A549 (cell line): Measurements from ENCODE around the gene RELN. TPM values are rescaled to one million over a fixed set of nuclear protein-coding genes. Genes with fewer than 3 reads are reported as not detected.

Experiments used
- ATAC-seq, 2 experiments: fragments of 200-7000 bp in 1 of 2; fragments of >200 bp in 1 of 2; cut with Nextera tagmentation in 1 of 2; cut with Tn5 transposase in 1 of 2; 3 replicates each; pipeline versions ENCODE4 v1.8.0 to v1.9.1; 2018 to 2020; ENCODE audit warnings: mild to moderate bottlenecking in 1 of 2, moderate library complexity in 1 of 2
- CTCF ChIA-PET: fragments of 300-600 bp; sonication (Branson Sonifier 250); formaldehyde crosslinking; extraction: SDS; loops from one replicate; lab custom pipeline; 2021; ENCODE audit warnings: antibody characterized with exemption, inconsistent platforms; lab: Yijun Ruan, JAX
- POLR2A ChIA-PET: fragments of 350-600 bp; formaldehyde crosslinking; extraction: SDS; loops from one replicate; lab custom pipeline; 2021; ENCODE audit warnings: antibody characterized with exemption, inconsistent platforms; lab: Yijun Ruan, JAX
- DNase-seq, 2 experiments: peaks; one replicate each; pipeline versions ENCODE4 v3.0.0 to v3.0.0-alpha.2; 2011 to 2016; ENCODE audit warnings: low read depth in 1 of 2, low spot score in 1 of 2
- FAIRE-seq: peaks from 2 replicates; lab custom pipeline; 2011; peaks lifted over from hg19 to GRCh38; lab: Jason Lieb, UNC
- H3K27ac ChIP-seq, 2 experiments: fragments of >200 bp; sonication (Bioruptor Twin); formaldehyde crosslinking; 3 replicates each; pipeline ENCODE4 v1.5.1; 2016 to 2017
- H3K4me1 ChIP-seq: fragments of >200 bp; sonication (Bioruptor Twin); formaldehyde crosslinking; 3 replicates; pipeline ENCODE4 v1.6.1; 2016
- H3K4me2 ChIP-seq: fragments of >200 bp; sonication (Bioruptor Twin); formaldehyde crosslinking; 3 replicates; pipeline ENCODE4 v1.6.1; 2016
- H3K4me3 ChIP-seq: fragments of >200 bp; sonication (Bioruptor Twin); formaldehyde crosslinking; 3 replicates; pipeline ENCODE4 v1.5.1; 2016
- H3K9me3 ChIP-seq: fragments of >200 bp; sonication (Bioruptor Twin); formaldehyde crosslinking; 3 replicates; pipeline ENCODE4 v1.6.1; 2016
- BCL3 ChIP-seq: fragments of >200 bp; sonication (Bioruptor Twin); formaldehyde crosslinking; IDR thresholded peaks from 3 replicates; pipeline ENCODE4 v1.6.1; 2016
- CEBPB ChIP-seq, 2 experiments: fragments of >200 bp in 1 of 2; sonication (Bioruptor Twin) in 1 of 2; formaldehyde crosslinking in 1 of 2; IDR thresholded peaks; 2 replicates each; pipeline ENCODE4 v1.6.1; 2012 to 2016
- CHD2 ChIP-seq: fragments of 150-350 bp; IDR thresholded peaks from 2 replicates; pipeline ENCODE4 v1.6.1; 2014; ENCODE audit warnings: low read length; ENCODE audit not compliant: partially characterized antibody
- CTCF ChIP-seq: fragments of >200 bp; sonication (Bioruptor Twin); formaldehyde crosslinking; IDR thresholded peaks from 3 replicates; pipeline ENCODE4 v1.5.1; 2016
- EHF ChIP-seq: fragments of 250-450 bp; sonication (Bioruptor Pico); IDR thresholded peaks from 2 replicates; pipeline ENCODE4 v1.5.0; 2020; ENCODE audit warnings: mild to moderate bottlenecking
- FOXS1 ChIP-seq: fragments of 250-450 bp; sonication (Bioruptor Pico); IDR thresholded peaks from 2 replicates; pipeline ENCODE4 v1.5.0; 2020; ENCODE audit warnings: mild to moderate bottlenecking, moderate library complexity
- GATA3 ChIP-seq: IDR thresholded peaks from 2 replicates; pipeline ENCODE4 v1.6.1; 2012; ENCODE audit warnings: borderline replicate concordance
- HDAC2 ChIP-seq: fragments of 200-600 bp; sonication (generic); IDR thresholded peaks from 2 replicates; pipeline ENCODE4 v1.6.1; 2016
- HOXB5 ChIP-seq: fragments of 250-450 bp; sonication (Bioruptor Pico); IDR thresholded peaks from 2 replicates; pipeline ENCODE4 v1.5.0; 2020; ENCODE audit warnings: mild to moderate bottlenecking, moderate library complexity
- KDM5A ChIP-seq: fragments of 200-600 bp; sonication (generic); IDR thresholded peaks from 2 replicates; pipeline ENCODE4 v1.6.1; 2016; ENCODE audit warnings: antibody characterized with exemption, mild to moderate bottlenecking
- PBX3 ChIP-seq: IDR thresholded peaks from 2 replicates; pipeline ENCODE4 v1.6.1; 2012
- POLR2AphosphoS2 ChIP-seq: conservative IDR thresholded peaks from 2 replicates; pipeline ENCODE4 v1.6.1; 2012; ENCODE audit warnings: low read length, improper control_type of control experiment, inconsistent platforms
- RARB ChIP-seq: fragments of 250-450 bp; sonication (Bioruptor Pico); IDR thresholded peaks from 2 replicates; pipeline ENCODE4 v1.8.0; 2021; ENCODE audit warnings: mild to moderate bottlenecking, moderate library complexity
- REST ChIP-seq: fragments of 200-600 bp; sonication (generic); IDR thresholded peaks from 2 replicates; pipeline ENCODE4 v1.6.1; 2016; ENCODE audit warnings: antibody characterized with exemption, mild to moderate bottlenecking, moderate library complexity
- TP53 ChIP-seq: fragments of 250-450 bp; sonication (Bioruptor Pico); IDR thresholded peaks from 2 replicates; pipeline ENCODE4 v1.5.0; 2021; ENCODE audit warnings: mild to moderate bottlenecking, moderate library complexity
- USF2 ChIP-seq: fragments of 450-650 bp; IDR thresholded peaks from 2 replicates; pipeline ENCODE4 v1.6.1; 2014; ENCODE audit warnings: antibody characterized with exemption
- ZSCAN20 ChIP-seq: fragments of 250-450 bp; sonication (Bioruptor Pico); IDR thresholded peaks from 2 replicates; pipeline ENCODE4 v1.8.0; 2022; ENCODE audit warnings: mild to moderate bottlenecking, moderate library complexity
- WGBS: methylation state at CpG from one replicate; pipeline ENCODE4 v1.1.6; 2017; ENCODE audit errors: missing lambda C conversion rate; 5-methylcytosine and 5-hydroxymethylcytosine counted together
- polyA plus RNA-seq, 4 experiments: library from polyadenylated mRNA; depleted of rRNA in 3 of 4; stranded (reverse); fragments of >200 nt; fragmentation: RNase III in 1 of 4; extraction: RNeasy Plus Mini Kit Qiagen cat#74134 plus additional on column Dnase treatment in 1 of 4; gene quantifications; 2 replicates in 3 of 4; 3 replicates in 1 of 4; pipeline ENCODE4 v1.2.3, GENCODE V29; 2011 to 2017

RELN gene
- polyA plus RNA-seq, 2 of the 4 experiments (the other 2 are of a cell fraction) = not detected

GRCh38 chr7:103918631-103919271, 70.7 kb downstream of the RELN start:
- ChIA-PET POLR2A (no interaction called here), CTCF (interaction anchor here (0.6 kb wide), 1 partner anchor 20 kb away, joined by 4 read pairs; no protein-coding TSS in a partner anchor)
- DNase-seq (no peak), ATAC-seq (no peak), FAIRE-seq (no peak)
- Histone ChIP-seq H3K27ac (no peak overlapping the region), H3K9me3 (no peaks in the 10 kb centered on the region), H3K4me3 (no peak overlapping the region), H3K4me2 (no peak overlapping the region), H3K4me1 (no peaks in the 10 kb centered on the region)
- TF ChIP-seq REST (no peak), USF2 (no peak)
- WGBS = under 1% methylated on average over 5 of the region's 5 CpGs

- TF ChIP-seq KDM5A (no peak), CHD2 (no peak), CTCF (no peak), BCL3 (no peak), POLR2AphosphoS2 (no peak), TP53 (CRISPR knock-in tag) (no peak), PBX3 (no peak), CEBPB (IDR thresholded peaks at IDR 0.05) (no peak), HDAC2 (no peak), RARB (CRISPR knock-in tag) (no peak), FOXS1 (no peak), GATA3 (no peak), HOXB5 (CRISPR knock-in tag) (no peak), EHF (CRISPR knock-in tag) (no peak), ZSCAN20 (no peak)
- no peak overlapping the region for H3K27ac ChIP-seq
- WGBS = 0% methylated on average over 1 of the region's 1 CpG
- ATAC-seq (peak in 1 of 2 experiments; percentile 59; a peak in 1 of 6 replicates), FAIRE-seq (no peak), DNase-seq (peak in 1 of 2 experiments; percentile 4)
- H3K4me2 ChIP-seq = no peak overlapping the region
- no peaks in the 10 kb centered on the region for H3K9me3 ChIP-seq
- no peaks in the 10 kb centered on the region for H3K4me1 ChIP-seq
- CTCF ChIA-PET = no interaction called here
- POLR2A ChIA-PET = no interaction called here
- H3K4me3 ChIP-seq = no peak overlapping the region
Observed at GRCh38 chr7:103915680-103916357, 73.6 kb downstream of the RELN start.
